DMS114 treated with DMSO at 0.1 percent for 48 hours (cell line): Measurements from ENCODE around the gene BPIFA2.
A peak's percentile ranks its signal among the peaks of the same experiment; 100 is the strongest.

Experiments used
- DNase-seq: peaks from one replicate; lab custom pipeline; 2025; ENCODE audit not compliant: unreplicated experiment; lab: John Stamatoyannopoulos, UW

BPIFA2 gene

DNA sequence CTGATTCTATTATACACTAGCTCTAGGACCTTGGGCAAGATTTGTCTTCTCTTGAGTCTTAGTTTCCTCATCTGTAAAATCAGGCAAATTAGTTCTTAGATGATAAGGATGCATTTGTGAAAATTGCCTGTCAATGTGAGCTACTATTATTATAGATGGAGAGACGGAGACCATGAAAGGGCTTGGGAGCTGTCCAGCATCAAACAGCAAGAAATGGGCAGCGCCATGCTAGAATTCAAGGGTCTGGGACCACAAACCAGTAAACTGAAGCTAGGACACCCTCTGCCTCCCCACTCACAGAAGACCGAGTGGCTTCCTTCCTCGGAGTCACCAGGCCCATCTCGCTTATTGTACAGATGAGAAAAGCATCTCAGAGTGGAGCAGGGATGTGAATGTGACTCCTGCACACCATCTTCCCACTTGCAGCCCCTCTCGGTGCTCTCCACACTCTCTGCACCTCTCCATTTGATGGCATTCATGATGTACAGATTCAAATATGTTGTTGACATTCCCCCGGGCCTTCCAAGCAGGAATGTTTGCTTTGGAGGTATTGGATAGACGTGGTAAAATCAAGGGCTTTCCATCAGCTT, 25.0 kb downstream of the BPIFA2 start:
- DNase-seq: no peak

DNA sequence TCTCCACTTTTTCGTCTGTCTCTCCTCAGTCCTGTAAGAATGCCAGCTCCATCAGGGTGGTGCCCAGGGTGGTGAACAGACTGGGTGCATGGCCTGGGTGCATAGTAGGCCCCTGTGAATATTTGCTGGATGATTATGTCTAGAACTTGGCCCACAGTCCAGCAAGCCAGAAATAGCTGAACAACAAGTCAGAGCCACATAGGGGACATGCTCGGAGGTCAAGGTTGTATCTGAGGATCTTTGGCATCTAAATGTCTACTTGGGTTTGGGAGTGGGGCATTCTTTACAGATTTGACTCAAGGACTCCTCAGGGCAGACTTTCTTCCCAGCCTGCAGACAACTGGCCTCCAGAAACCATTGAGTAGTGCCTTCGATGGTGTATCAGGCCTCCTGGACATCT, 31.1 kb downstream of the BPIFA2 start:
- DNase-seq: no peak

- DNase-seq: no peak
Observed at GRCh38 chr20:33202451-33202850, 34.5 kb downstream of the BPIFA2 start.

- no peak for DNase-seq
Observed at GRCh38 chr20:33203444-33203843, 35.5 kb downstream of the BPIFA2 start.

DNA sequence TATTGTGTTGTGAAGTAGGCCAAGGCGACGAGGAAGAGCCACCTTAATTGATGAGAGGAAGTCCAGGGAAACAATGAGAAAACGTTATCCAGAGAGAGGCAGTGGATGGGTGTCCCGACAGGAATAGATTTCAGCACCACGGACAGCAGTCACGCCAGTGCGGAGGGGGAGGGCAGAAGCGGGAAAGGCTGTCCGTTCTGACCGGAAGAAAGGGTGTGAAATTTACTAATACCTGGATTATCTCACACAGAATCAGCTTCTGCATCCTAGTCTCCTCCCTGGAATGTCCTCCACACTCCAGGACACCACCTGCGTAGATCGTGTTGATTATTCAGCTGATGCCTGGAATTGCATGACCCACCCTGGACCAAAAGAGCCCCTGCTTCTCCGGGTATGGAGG, 41.8 kb downstream of the BPIFA2 start:
- DNase-seq: no peak

GRCh38 chr20:33210371-33210770, 42.4 kb downstream of the BPIFA2 start:
- DNase-seq: no peak

- DNase-seq: peak; percentile 22
Observed at GRCh38 chr20:33211817-33212424, 44.0 kb downstream of the BPIFA2 start.

DNA sequence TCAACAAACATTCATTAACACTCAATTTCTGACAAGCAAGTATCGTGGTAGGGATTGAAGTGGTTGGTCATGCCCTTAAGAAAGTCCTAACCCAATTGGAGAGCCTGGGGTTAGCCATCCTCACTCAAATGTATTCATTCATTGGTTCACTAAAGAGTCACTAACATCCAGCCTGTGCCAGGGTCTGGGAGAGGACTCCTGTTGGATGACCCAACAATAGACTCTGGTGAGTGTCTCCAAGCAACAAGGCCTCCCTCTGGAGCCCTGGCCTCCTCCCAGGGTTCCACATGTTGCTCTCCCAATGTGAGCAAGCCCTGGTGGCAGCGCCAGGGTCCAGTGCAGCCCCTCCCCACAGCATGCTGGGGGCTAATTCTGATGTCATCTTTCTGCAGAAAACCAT, 49.1 kb downstream of the BPIFA2 start, which contains the start of gene BPIFA3:
BPIFA3 (plus strand) TSS at position 301 of the 400 bp plus-strand sequence. CDS start 185 bp downstream, outside the sequence.
- no peak for DNase-seq

- no peak for DNase-seq
Observed at GRCh38 chr20:33224399-33224798, 56.4 kb downstream of the BPIFA2 start.

- no peak for DNase-seq
Observed at GRCh38 chr20:33229843-33230242, 61.9 kb downstream of the BPIFA2 start.
